ENCODE measurements around the gene BZW2.
A peak's percentile ranks its signal among the peaks of the same experiment; 100 is the strongest.
"Not testable (repeated sequence)": the region's sequence is repeated elsewhere in the genome, so short reads cannot be mapped to it uniquely, and the experiment has no call there.

The BZW2 gene

DNA sequence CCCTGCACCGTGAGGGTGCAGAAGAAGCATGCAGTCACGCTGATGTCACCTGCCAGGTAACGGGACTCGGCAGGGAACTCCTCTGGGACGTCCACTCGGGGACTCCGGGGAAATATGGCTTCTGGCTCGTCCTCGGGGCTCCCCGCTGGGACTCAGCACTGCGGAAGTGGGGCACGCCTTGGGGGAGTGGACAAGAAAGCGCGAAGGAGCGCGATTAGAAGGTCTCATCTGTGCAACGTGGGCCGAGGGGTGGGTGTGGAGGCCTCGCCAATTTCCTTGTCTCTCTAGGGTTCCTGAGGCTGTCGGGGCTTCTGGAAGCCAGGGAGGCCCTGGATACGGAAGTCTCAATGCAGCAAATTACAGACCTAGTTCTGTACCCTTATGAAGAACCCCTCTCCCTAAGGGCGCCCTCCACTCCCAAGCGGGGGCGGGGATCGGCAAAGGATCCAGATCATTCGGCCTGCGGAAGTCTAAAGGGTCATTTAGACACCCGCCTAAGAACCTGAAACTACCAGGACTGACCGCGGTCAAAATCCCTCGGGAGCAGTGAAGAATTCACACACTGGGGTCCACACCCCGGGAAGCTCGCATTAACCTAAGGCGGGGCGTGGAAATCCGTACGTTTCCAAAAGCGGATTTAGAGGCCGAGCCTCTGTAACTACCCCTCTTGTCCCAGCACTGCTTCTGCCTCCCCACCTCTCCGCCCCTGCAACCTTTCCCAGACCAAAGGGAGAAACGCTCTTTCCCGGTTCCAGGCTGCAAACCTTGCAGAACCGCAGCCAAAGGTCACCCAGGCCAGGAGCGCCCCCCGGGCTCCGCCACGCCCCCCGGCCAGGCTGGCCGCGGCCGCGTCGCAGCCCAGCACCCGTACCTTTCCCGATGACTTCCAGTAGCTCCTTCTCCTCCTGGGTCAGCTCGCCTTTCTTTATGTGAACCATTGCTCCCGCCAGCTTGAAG lies 1.1 kb upstream of the BZW2 start:
- no peak for DNase-seq (ENCODE audit: low read depth, low spot score)
- H3K27ac ChIP-seq: peak overlapping the region; percentile 75

- no peak for DNase-seq (ENCODE audit: low read depth, low spot score)
Measured at GRCh38 chr7:16646472-16647072, 591 bp downstream of the BZW2 start.

GRCh38 chr7:16647435-16647960 lies 1.5 kb downstream of the BZW2 start:
- H3K27ac ChIP-seq: peak overlapping the region; percentile 6
- no peak for DNase-seq (ENCODE audit: low read depth, low spot score)

More at GRCh38 chr7:16646472-16647072, 591 bp downstream of the BZW2 start:
- peak overlapping the region; percentile 75 for H3K27ac ChIP-seq

- no peak for DNase-seq (ENCODE audit: low read depth, low spot score)
- peak overlapping the region; percentile 37 for H3K27ac ChIP-seq
Measured at GRCh38 chr7:16648551-16648950, 2.6 kb downstream of the BZW2 start.

DNA sequence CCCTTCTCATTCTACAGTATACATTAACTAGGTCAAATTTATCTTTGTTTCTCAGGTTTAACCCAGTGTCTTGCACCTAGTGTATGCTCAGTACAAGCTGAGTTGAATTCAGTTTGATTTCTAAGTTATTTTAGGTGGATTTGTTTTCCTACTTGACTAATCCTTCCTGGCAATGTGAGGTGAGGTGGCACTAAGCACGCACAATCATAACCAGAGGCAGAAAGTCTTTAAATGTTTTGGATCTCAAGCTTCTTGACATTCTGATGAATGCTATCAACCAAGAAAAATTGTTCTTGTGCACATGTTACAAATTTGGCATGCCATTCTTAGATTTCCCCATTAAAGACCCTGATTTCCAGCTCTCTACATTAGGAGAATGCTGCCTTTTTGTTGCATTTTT lies 3.2 kb downstream of the BZW2 start:
- peak overlapping the region; percentile 37 for H3K27ac ChIP-seq
- DNase-seq (ENCODE audit: low read depth, low spot score): no peak

DNA sequence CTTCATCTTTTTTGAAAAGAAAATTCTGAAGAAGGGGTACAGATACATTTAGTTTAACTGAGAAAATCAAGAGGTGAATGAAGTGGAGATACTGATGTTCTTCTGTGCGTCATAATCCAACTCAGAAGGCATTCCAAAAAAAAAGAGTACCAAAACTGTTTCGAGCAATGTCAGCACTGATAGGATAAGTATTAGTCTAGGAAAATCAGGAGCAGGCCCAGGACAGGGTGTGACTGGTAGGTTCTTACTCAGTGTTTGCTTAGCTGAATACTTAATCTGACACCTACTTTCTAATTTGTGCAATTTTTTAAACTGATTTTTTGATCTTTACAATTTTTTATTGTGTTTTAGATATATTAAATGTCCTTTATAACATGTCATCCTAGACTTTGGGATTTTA lies 4.3 kb downstream of the BZW2 start:
- H3K27ac ChIP-seq: peak overlapping the region; percentile 37
- DNase-seq (ENCODE audit: low read depth, low spot score): no peak

GRCh38 chr7:16651396-16652239 lies 5.6 kb downstream of the BZW2 start:
- no peak overlapping the region for H3K27ac ChIP-seq
- DNase-seq (ENCODE audit: low read depth, low spot score): no peak

DNA sequence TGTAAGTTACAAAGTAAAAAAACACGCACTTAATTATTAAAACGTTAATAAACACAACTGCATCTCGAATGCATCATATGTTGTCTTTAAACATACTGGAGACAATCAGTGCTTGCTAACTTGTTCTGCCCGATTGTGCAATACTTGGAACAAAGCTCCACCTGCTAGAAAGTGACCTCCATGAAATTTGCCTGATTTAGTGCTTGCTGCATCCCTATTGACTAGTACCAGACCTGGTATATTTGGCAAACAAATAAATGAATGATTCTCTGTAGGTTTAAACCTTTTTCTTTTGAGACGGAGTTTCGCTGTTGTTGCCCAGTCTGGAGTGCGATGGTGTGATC lies 6.2 kb downstream of the BZW2 start:
- no peak for DNase-seq (ENCODE audit: low read depth, low spot score)
- H3K27ac ChIP-seq: peak overlapping the region; percentile 51

DNA sequence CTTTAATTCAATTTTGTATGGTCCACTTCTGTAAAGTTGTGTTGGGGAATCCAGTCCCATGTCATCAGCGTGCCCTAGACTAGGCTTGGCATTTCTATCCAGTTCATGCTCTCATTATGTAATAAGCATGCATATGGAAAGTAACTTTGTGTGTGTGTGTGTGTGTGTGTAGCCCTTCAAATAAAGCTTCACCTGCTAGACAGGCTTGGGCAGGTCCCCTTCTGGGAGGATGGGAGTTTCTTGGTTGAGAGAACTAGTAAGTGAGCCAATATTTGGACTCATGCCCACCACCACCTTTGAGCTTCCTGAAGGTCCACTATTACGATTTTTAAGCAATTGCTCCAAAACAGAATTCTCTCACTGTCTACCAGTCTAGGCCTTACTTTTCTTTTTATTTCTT lies 6.9 kb downstream of the BZW2 start:
- peak; percentile 96 for DNase-seq (ENCODE audit: low read depth, low spot score)
- peak overlapping the region; percentile 51 for H3K27ac ChIP-seq

- H3K27ac ChIP-seq: no peak overlapping the region
- no peak for DNase-seq (ENCODE audit: low read depth, low spot score)
Measured at GRCh38 chr7:16655394-16655793, 9.4 kb downstream of the BZW2 start.

DNA sequence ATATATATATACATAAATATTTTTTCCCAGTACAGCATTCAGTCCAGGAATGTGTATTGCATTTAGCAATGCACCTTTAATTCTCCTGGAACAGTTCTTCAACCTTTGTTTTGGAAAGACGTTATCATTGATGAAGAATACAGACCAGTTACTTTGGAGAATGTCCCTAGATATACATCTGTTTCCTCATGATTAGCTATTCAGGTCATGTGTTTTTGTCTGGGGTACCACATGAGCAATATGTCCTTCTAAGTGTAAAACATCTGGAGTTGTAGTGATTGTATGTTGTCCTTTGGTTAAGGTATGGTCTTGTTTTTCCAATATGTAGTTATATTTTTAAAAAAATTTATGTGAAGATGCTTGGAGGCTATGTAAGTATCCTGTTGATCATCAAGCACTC lies 10.2 kb downstream of the BZW2 start:
- no peak for DNase-seq (ENCODE audit: low read depth, low spot score)
- no peak overlapping the region for H3K27ac ChIP-seq

- H3K27ac ChIP-seq: no peak overlapping the region
- no peak for DNase-seq (ENCODE audit: low read depth, low spot score)
Measured at GRCh38 chr7:16657656-16658279, 11.8 kb downstream of the BZW2 start.

DNA sequence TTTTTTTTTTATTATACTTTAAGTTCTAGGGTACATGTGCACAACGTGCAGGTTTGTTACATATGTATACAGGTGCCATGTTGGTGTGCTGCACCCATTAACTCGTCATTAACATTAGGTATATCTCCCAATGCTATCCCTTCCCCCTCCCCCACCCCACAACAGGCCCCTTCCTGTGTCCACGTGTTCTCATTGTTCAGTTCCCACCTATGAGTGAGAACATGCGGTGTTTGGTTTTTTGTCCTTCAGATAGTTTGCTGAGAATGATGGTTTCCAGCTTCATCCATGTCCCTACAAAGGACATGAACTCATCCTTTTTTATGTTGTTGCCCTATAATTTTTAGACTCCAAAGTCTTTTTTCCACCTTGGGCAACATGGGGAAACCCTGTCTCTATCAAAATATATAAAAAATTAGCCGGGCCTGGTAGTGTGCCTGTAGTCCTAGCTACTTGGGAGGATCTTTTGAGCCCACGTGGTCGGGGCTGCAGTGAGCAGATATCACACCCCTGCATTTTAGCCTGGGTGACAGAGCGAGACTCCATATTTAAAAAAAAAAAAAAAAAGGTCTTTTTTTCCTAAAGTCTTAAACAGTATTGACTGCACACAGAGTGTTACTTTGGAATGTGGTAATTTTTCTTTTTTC lies 14.0 kb downstream of the BZW2 start:
- not testable (repeated sequence) for H3K27ac ChIP-seq; DNase-seq (ENCODE audit: low read depth, low spot score)

DNA sequence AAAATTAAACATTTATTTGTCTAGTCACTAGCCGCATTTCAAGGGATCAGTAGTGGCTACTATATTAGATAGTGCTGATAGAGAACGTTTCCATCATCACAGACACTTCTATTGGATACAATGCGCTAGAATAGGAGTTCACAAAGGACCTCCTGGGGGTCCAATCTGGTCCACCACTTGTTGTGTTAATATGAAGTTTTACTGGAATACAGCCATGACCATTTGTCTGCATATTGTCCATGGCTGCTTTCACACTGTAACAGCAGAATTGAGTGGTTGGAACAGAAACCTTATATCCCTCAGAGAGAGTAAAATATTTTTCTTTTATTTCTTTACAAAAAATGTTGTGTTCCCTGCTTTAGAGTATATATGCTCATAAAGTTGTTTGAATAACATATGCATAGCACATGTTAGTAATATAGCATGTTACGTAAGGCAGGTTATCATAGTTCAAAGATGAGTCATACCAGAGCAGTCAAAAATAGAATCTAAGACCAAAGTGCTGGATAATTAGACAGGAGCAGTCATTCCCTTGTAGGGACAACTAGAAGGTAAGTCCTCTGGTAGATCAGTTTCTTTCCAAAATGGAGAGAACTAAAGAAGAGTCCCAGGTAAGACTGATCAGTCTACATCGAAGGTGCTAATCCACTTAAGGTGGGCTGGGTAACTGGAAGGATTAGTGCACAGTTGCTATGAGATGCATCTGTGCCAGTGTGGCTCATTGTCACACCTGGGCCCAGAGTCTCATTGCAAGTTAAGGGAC lies 14.9 kb downstream of the BZW2 start:
- H3K27ac ChIP-seq: no peak overlapping the region
- no peak for DNase-seq (ENCODE audit: low read depth, low spot score)

GRCh38 chr7:16661924-16662323 lies 15.9 kb downstream of the BZW2 start:
- no peak overlapping the region for H3K27ac ChIP-seq
- DNase-seq (ENCODE audit: low read depth, low spot score): no peak

DNA sequence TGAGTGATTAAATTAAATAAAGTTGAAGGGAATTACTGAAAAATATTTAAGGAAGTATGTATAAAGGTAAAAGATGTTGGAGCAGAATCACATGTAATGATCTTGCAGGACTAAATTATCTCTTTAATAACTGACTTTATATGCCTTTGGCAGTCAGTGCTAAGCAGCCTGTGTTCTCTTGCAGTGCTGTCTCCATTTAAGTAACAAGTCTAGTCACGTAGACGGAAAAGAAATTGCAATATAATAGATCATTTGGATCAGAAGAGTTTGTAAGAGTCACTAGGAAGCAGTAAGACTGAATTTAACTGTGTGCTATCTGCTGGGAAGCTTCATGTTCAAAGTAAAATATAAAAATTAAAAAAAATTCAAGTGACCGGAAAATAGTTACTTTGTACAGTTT lies 21.4 kb downstream of the BZW2 start:
- H3K27ac ChIP-seq: peak overlapping the region; percentile 76
- DNase-seq (ENCODE audit: low read depth, low spot score): no peak

- DNase-seq (ENCODE audit: low read depth, low spot score): peak; percentile 98
- peak overlapping the region; percentile 76 for H3K27ac ChIP-seq
Measured at GRCh38 chr7:16668049-16668858, 22.3 kb downstream of the BZW2 start.

DNA sequence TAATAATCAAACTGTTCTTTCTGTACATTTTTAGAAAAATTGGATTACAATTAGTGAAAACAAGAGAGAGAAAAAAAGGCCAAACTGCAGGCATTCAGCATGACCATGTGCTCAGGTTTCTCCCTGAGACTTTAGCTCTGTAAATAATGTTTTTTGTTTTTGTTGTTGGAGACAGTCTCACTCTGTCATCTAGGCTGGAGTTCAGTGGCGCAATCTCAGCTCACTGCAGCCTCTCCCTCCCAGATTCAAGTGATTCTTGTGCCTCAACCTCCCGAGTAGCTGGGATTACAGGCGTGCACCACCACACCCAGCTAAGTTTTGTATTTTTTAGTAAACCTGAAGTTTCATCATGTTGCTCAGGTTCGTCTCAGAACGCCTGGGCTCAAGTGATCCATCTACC lies 23.0 kb downstream of the BZW2 start:
- H3K27ac ChIP-seq: peak overlapping the region; percentile 76
- DNase-seq (ENCODE audit: low read depth, low spot score): no peak
